Body of pancreas (tissue), 4 donors: Measurements from ENCODE around the gene AOAH.

Experiments used
- POLR2A ChIP-seq, 3 donors: fragments of 450-650 bp; IDR thresholded peaks; one replicate each; pipeline ENCODE4 v1.6.1; 2016; ENCODE audit warnings: antibody characterized with exemption in 3 of 3, mild to moderate bottlenecking in 2 of 3
- TF ChIP-seq, protein P1 (sequence below), 7 experiments: fragments of 450-650 bp in 4 of 7; fragments of 200-600 bp in 3 of 7; sonication (generic) in 3 of 7; IDR thresholded peaks; one replicate each; pipeline ENCODE4 v1.5.1; 2016 to 2019; ENCODE audit warnings: antibody characterized with exemption in 7 of 7

GRCh38 chr7:36742911-36743775, 18.8 kb upstream of the AOAH start:
- TF ChIP-seq, protein P1, sequence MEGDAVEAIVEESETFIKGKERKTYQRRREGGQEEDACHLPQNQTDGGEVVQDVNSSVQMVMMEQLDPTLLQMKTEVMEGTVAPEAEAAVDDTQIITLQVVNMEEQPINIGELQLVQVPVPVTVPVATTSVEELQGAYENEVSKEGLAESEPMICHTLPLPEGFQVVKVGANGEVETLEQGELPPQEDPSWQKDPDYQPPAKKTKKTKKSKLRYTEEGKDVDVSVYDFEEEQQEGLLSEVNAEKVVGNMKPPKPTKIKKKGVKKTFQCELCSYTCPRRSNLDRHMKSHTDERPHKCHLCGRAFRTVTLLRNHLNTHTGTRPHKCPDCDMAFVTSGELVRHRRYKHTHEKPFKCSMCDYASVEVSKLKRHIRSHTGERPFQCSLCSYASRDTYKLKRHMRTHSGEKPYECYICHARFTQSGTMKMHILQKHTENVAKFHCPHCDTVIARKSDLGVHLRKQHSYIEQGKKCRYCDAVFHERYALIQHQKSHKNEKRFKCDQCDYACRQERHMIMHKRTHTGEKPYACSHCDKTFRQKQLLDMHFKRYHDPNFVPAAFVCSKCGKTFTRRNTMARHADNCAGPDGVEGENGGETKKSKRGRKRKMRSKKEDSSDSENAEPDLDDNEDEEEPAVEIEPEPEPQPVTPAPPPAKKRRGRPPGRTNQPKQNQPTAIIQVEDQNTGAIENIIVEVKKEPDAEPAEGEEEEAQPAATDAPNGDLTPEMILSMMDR (IDR thresholded peaks at IDR 0.05) = no peak
- no peak for TF ChIP-seq POLR2A (IDR thresholded peaks at IDR 0.05)
